ENCODE results near the gene PMPCA. TPM values are rescaled to one million over a fixed set of nuclear protein-coding genes. Genes with fewer than 3 reads are reported as not detected.

Gene PMPCA
- total and polyA plus RNA-seq, 2 of the 13 experiments (the other 11 are each of a cell fraction or from before 2014, with no cell fraction given): 70.2 to 88.4 TPM

DNA sequence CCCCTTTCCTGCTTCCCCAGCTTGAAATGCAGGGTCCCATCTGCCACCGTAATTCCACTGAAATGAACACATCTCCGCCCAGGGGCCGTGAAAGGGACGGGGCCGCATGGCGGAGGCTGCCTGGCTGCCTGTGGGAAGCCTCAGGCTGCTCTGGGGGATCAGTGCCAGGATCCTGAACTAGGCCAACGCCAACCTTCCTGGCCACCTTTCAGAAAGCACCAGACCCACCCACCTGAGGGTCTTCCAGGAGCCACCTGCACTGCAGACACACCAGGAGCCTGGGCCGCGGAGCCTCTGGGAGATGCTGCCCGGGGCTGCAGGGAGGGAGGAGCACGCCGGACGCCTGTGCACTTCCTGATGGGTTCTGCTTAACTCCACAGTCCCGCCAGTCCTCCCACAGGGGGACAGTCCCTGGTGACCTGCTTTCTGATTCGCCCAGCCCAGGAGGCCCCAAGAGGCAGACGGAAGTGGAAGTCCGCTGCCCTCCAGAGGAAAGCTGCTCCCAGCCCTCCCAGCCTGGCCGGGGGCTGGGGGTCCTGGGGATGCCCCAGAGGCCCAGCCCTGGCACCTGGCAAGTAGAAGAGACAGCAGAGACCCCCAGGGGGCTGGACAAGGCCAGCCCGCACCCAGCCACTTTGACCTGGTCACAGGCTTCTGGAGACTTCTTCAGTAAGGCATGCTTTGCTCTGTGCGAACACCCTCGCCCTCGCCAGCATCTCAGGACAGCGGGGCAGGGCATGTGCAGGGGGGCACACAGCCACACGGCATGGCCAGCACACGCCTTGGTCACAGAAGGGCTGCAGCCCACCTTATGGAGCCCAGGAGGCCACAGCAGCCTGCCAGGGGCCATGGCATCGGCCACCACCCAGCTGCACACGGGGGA, 36.9 kb upstream of the PMPCA start, which contains the start of gene CARD9 (continued):
- TF ChIP-seq ZNF629 (CRISPR knock-in tag; conservative IDR thresholded peaks at IDR 0.05): no peak
- TF ChIP-seq, protein P1, sequence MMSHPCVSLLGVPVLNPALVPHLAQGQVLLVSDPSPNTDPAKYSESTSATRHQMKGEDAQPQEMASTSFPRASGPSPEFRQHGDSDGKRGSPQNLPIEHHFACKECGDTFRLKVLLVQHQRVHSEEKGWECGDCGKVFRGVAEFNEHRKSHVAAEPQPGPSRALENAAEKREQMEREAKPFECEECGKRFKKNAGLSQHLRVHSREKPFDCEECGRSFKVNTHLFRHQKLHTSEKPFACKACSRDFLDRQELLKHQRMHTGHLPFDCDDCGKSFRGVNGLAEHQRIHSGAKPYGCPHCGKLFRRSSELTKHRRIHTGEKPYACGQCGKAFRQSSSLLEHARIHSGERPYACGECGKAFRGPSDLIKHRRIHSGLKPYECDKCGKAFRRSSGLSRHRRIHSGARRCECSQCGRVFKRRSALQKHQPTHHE (CRISPR knock-in tag; IDR thresholded peaks at IDR 0.05; ENCODE audit: borderline replicate concordance): no peak
- no peak for TF ChIP-seq MAFG (CRISPR knock-in tag; IDR thresholded peaks at IDR 0.05)
- TF ChIP-seq, protein P2, sequence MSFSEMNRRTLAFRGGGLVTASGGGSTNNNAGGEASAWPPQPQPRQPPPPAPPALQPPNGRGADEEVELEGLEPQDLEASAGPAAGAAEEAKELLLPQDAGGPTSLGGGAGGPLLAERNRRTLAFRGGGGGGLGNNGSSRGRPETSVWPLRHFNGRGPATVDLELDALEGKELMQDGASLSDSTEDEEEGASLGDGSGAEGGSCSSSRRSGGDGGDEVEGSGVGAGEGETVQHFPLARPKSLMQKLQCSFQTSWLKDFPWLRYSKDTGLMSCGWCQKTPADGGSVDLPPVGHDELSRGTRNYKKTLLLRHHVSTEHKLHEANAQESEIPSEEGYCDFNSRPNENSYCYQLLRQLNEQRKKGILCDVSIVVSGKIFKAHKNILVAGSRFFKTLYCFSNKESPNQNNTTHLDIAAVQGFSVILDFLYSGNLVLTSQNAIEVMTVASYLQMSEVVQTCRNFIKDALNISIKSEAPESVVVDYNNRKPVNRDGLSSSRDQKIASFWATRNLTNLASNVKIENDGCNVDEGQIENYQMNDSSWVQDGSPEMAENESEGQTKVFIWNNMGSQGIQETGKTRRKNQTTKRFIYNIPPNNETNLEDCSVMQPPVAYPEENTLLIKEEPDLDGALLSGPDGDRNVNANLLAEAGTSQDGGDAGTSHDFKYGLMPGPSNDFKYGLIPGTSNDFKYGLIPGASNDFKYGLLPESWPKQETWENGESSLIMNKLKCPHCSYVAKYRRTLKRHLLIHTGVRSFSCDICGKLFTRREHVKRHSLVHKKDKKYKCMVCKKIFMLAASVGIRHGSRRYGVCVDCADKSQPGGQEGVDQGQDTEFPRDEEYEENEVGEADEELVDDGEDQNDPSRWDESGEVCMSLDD (CRISPR knock-in tag; IDR thresholded peaks at IDR 0.05; ENCODE audit: borderline replicate concordance): no peak
- no peak for TF ChIP-seq E2F2 (CRISPR knock-in tag; IDR thresholded peaks at IDR 0.05; ENCODE audit: borderline replicate concordance)
- TF ChIP-seq IKZF4 (CRISPR knock-in tag; IDR thresholded peaks at IDR 0.05; ENCODE audit: borderline replicate concordance, low read depth, not compliant biosample characterization): no peak
- TF ChIP-seq ZNF567 (CRISPR knock-in tag; IDR thresholded peaks at IDR 0.05; ENCODE audit: borderline replicate concordance): no peak
- TF ChIP-seq ZNF335 (CRISPR knock-in tag; IDR thresholded peaks at IDR 0.05): no peak
- TF ChIP-seq, protein P3, sequence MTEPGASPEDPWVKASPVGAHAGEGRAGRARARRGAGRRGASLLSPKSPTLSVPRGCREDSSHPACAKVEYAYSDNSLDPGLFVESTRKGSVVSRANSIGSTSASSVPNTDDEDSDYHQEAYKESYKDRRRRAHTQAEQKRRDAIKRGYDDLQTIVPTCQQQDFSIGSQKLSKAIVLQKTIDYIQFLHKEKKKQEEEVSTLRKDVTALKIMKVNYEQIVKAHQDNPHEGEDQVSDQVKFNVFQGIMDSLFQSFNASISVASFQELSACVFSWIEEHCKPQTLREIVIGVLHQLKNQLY (CRISPR knock-in tag; IDR thresholded peaks at IDR 0.05): no peak

Data from HepG2 (cell line).